H1 (cell line): ENCODE data around the gene PRICKLE3. TPM values are rescaled to one million over a fixed set of nuclear protein-coding genes. Genes with fewer than 3 reads are reported as not detected.

Source experiments
- ATF2 ChIP-seq: IDR thresholded peaks from 2 replicates; pipeline ENCODE4 v1.6.1; 2012; ENCODE audit warnings: low read length, inconsistent platforms
- POU5F1 ChIP-seq: IDR thresholded peaks from 2 replicates; pipeline ENCODE4 v1.6.1; 2011; ENCODE audit warnings: low read depth, mild to moderate bottlenecking, low read length, moderate library complexity
- polyA plus RNA-seq, 7 experiments: library from polyadenylated mRNA; depleted of rRNA in 3 of 7; stranded (reverse) in 5 of 7; unstranded in 2 of 7; fragments of >200 nt in 5 of 7; fragments of 200-250 nt in 2 of 7; gene quantifications; 1 replicate in 5 of 7; 2 replicates in 1 of 7; 4 replicates in 1 of 7; pipeline versions ENCODE4 v1.2.1 to v1.2.3, GENCODE V29; 2011 to 2013; ENCODE audit warnings: missing spikeins in 2 of 7, mixed read lengths in 2 of 7
- total RNA-seq: library from RNA; stranded (reverse); fragmentation: NEBNext Ultra II Directional; extraction: Animal tissue kit (Norgen Biotek cat#: 25700); gene quantifications from 2 replicates; pipeline ENCODE4 v1.2.1, GENCODE V29; 2021

PRICKLE3 gene
- total and polyA plus RNA-seq, 2 of the 8 experiments (the other 6 are each of a cell fraction or from before 2014, with no cell fraction given) = 9.1 to 10.6 TPM

- TF ChIP-seq ATF2 (no peak), POU5F1 (no peak)
Observed at GRCh38 chrX:49214416-49214815, 28.2 kb upstream of the PRICKLE3 start (continued).
